Measurements from ENCODE around the gene WDR64. TPM values are rescaled to one million over a fixed set of nuclear protein-coding genes. Genes with fewer than 3 reads are reported as not detected.
"Not testable (repeated sequence)": the region's sequence is repeated elsewhere in the genome, so short reads cannot be mapped to it uniquely, and the experiment has no call there.

The WDR64 gene
- total RNA-seq, 3 donors from 2014 or later: not detected

- H3K9me3 ChIP-seq: no peaks in the 10 kb centered on the region
- DNase-seq (ENCODE audit: low spot score in 2 of 2): no peak
- intact Hi-C loops (cut with DNase I; ENCODE audit: low total_unique reads): no loop called here
- no peaks in the 10 kb centered on the region for H3K36me3 ChIP-seq
- no peak for TF ChIP-seq POLR2A (IDR thresholded peaks at IDR 0.05)
- no peaks in the 10 kb centered on the region for H3K4me1 ChIP-seq
- no peak overlapping the region for H3K27ac ChIP-seq
- no peaks in the 10 kb centered on the region for H3K27me3 ChIP-seq
- no peak overlapping the region for H3K4me3 ChIP-seq
Observed at GRCh38 chr1:241698177-241698576, 46.1 kb downstream of the WDR64 start.

- intact Hi-C loops (cut with DNase I; ENCODE audit: low total_unique reads): no loop called here
- Histone ChIP-seq H3K27ac (no peak overlapping the region), H3K36me3 (no peaks in the 10 kb centered on the region), H3K27me3 (no peaks in the 10 kb centered on the region), H3K9me3 (no peaks in the 10 kb centered on the region), H3K4me1 (no peaks in the 10 kb centered on the region), H3K4me3 (no peak overlapping the region)
- no peak for DNase-seq (ENCODE audit: low spot score in 2 of 2)
- TF ChIP-seq CTCF (IDR thresholded peaks at IDR 0.05): no peak
- TF ChIP-seq POLR2A (IDR thresholded peaks at IDR 0.05): no peak
- no peak for TF ChIP-seq POLR2AphosphoS5 (IDR thresholded peaks at IDR 0.05)
Observed at GRCh38 chr1:241701483-241702295, 49.6 kb downstream of the WDR64 start.

- Histone ChIP-seq H3K27ac (no peak overlapping the region), H3K4me1 (no peaks in the 10 kb centered on the region), H3K4me3 (no peak overlapping the region), H3K27me3 (no peaks in the 10 kb centered on the region), H3K9me3 (no peaks in the 10 kb centered on the region), H3K36me3 (no peaks in the 10 kb centered on the region)
- intact Hi-C loops (cut with DNase I; ENCODE audit: low total_unique reads): no loop called here
- TF ChIP-seq POLR2A (IDR thresholded peaks at IDR 0.05) (no peak), CTCF (IDR thresholded peaks at IDR 0.05) (no peak), POLR2AphosphoS5 (IDR thresholded peaks at IDR 0.05) (no peak)
- no peak for DNase-seq (ENCODE audit: low spot score in 2 of 2)
Observed at GRCh38 chr1:241702442-241703373, 50.6 kb downstream of the WDR64 start.

GRCh38 chr1:241703739-241704138 is 51.7 kb downstream of the WDR64 start:
- H3K27ac ChIP-seq; H3K36me3 ChIP-seq; intact Hi-C loops (cut with DNase I; ENCODE audit: low total_unique reads); H3K4me1 ChIP-seq; DNase-seq (ENCODE audit: low spot score in 2 of 2); H3K27me3 ChIP-seq; H3K4me3 ChIP-seq; H3K9me3 ChIP-seq: not testable (repeated sequence)

GRCh38 chr1:241706257-241706656 is 54.2 kb downstream of the WDR64 start:
- TF ChIP-seq CTCF (IDR thresholded peaks at IDR 0.05) (no peak), POLR2AphosphoS5 (IDR thresholded peaks at IDR 0.05) (no peak), POLR2A (IDR thresholded peaks at IDR 0.05) (no peak)
- intact Hi-C loops (cut with DNase I; ENCODE audit: low total_unique reads): no loop called here
- no peak overlapping the region for H3K4me3 ChIP-seq

GRCh38 chr1:241706967-241707366 is 54.9 kb downstream of the WDR64 start:
- no peak for DNase-seq (ENCODE audit: low spot score in 2 of 2)
- intact Hi-C loops (cut with DNase I; ENCODE audit: low total_unique reads): no loop called here
- Histone ChIP-seq H3K4me3 (no peak overlapping the region), H3K27me3 (no peaks in the 10 kb centered on the region), H3K9me3 (no peaks in the 10 kb centered on the region), H3K27ac (no peak overlapping the region), H3K4me1 (no peaks in the 10 kb centered on the region), H3K36me3 (no peaks in the 10 kb centered on the region)
- TF ChIP-seq POLR2AphosphoS5 (IDR thresholded peaks at IDR 0.05) (no peak), POLR2A (IDR thresholded peaks at IDR 0.05) (no peak), CTCF (IDR thresholded peaks at IDR 0.05) (no peak)

More at GRCh38 chr1:241706257-241706656, 54.2 kb downstream of the WDR64 start:
- Histone ChIP-seq H3K27ac (no peak overlapping the region), H3K9me3 (no peaks in the 10 kb centered on the region), H3K4me1 (no peaks in the 10 kb centered on the region), H3K27me3 (no peaks in the 10 kb centered on the region), H3K36me3 (no peaks in the 10 kb centered on the region)
- DNase-seq (ENCODE audit: low spot score in 2 of 2): no peak
